CD4-positive, alpha-beta T cell (primary cell): ENCODE measurements around the gene OTULIN. TPM values are rescaled to one million over a fixed set of nuclear protein-coding genes. Genes with fewer than 3 reads are reported as not detected.

ENCODE experiments used
- ATAC-seq: fragments of 200-7000 bp; cut with Tn5 transposase; one replicate; pipeline ENCODE4 v1.10.0; 2022; ENCODE audit warnings: mild to moderate bottlenecking; ENCODE audit not compliant: poor library complexity
- CTCF ChIA-PET: fragments of 350-600 bp; sonication (Branson Sonifier 250); formaldehyde crosslinking; loops from one replicate; lab custom pipeline; 2021; ENCODE audit warnings: antibody characterized with exemption, inconsistent platforms; lab: Charles Lee
- POLR2A ChIA-PET: fragments of 350-600 bp; sonication (Branson Sonifier 250); formaldehyde crosslinking; loops from one replicate; lab custom pipeline; 2021; ENCODE audit warnings: antibody characterized with exemption, inconsistent platforms; lab: Charles Lee
- DNase-seq, 14 experiments: peaks; one replicate each; pipeline ENCODE4 v3.0.0-alpha.2; 2013 to 2020; ENCODE audit warnings: mixed read lengths in 2 of 14
- H3K27ac ChIP-seq, 2 donors: one replicate each; pipeline versions ENCODE4 v1.5.1 to v1.7.0; 2013; ENCODE audit warnings: low read length in 2 of 2, low read depth in 1 of 2, mild to moderate bottlenecking in 1 of 2
- H3K27me3 ChIP-seq, 2 experiments: 1 replicate in 1 of 2; 2 replicates in 1 of 2; pipeline versions ENCODE4 v1.6.1 to v1.7.0; 2013; ENCODE audit warnings: low read length in 2 of 2, control low read depth in 1 of 2, mild to moderate bottlenecking in 1 of 2, moderate library complexity in 1 of 2; ENCODE audit not compliant: insufficient read depth in 2 of 2, control insufficient read depth in 1 of 2
- H3K36me3 ChIP-seq: one replicate; pipeline ENCODE4 v1.6.1; 2013; ENCODE audit warnings: low read length, control low read depth; ENCODE audit not compliant: insufficient read depth
- H3K4me1 ChIP-seq: one replicate; pipeline ENCODE4 v1.6.1; 2013; ENCODE audit warnings: low read length, control low read depth; ENCODE audit not compliant: insufficient read depth
- H3K4me3 ChIP-seq: one replicate; pipeline ENCODE4 v1.5.1; 2013; ENCODE audit warnings: mild to moderate bottlenecking, low read length, moderate library complexity
- H3K9me3 ChIP-seq, 2 experiments: 1 replicate in 1 of 2; 2 replicates in 1 of 2; pipeline versions ENCODE4 v1.6.1 to v1.7.0; 2013; ENCODE audit warnings: low read length in 2 of 2, mild to moderate bottlenecking in 2 of 2, control low read depth in 1 of 2, moderate library complexity in 1 of 2; ENCODE audit not compliant: control insufficient read depth in 1 of 2, insufficient read depth in 1 of 2
- H3K27ac Mint-ChIP-seq: one replicate; pipeline ENCODE4 v1.8.0; 2020; ENCODE audit warnings: mixed read lengths
- H3K27me3 Mint-ChIP-seq: one replicate; pipeline ENCODE4 v1.8.0; 2021; ENCODE audit warnings: mixed read lengths
- H3K36me3 Mint-ChIP-seq: one replicate; pipeline ENCODE4 v1.8.0; 2021; ENCODE audit warnings: low read depth, mixed read lengths
- H3K4me1 Mint-ChIP-seq: one replicate; pipeline ENCODE4 v1.8.0; 2021; ENCODE audit warnings: low read depth, mixed read lengths
- H3K4me3 Mint-ChIP-seq: one replicate; pipeline ENCODE4 v1.8.0; 2020; ENCODE audit warnings: mild to moderate bottlenecking, mixed read lengths
- H3K9me3 Mint-ChIP-seq: one replicate; pipeline ENCODE4 v1.8.0; 2020; ENCODE audit warnings: mixed read lengths
- CTCF ChIP-seq: fragments of 200-600 bp; IDR thresholded peaks from one replicate; pipeline ENCODE4 v1.8.0; 2022; ENCODE audit warnings: antibody characterized with exemption, mild to moderate bottlenecking
- intact Hi-C, 2 experiments: fragments of 100-400 bp; cut with DNase I in 1 of 2; cut with micrococcal nuclease in 1 of 2; formaldehyde crosslinking; loops; one replicate each; pipeline versions ENCODE4 v1.15.1 to v1.9.0; 2023 to 2025; cut with DNase I, micrococcal nuclease
- total RNA-seq, 174 experiments: library from RNA in 2 of 174; stranded (reverse) in 2 of 174; gene quantifications; one replicate each; pipeline ENCODE4 v1.2.3 and lab custom pipeline; 2021 to 2026

Gene OTULIN
- total RNA-seq, 2 experiments from 2014 or later, result 69.4 to 77.0 TPM

DNA sequence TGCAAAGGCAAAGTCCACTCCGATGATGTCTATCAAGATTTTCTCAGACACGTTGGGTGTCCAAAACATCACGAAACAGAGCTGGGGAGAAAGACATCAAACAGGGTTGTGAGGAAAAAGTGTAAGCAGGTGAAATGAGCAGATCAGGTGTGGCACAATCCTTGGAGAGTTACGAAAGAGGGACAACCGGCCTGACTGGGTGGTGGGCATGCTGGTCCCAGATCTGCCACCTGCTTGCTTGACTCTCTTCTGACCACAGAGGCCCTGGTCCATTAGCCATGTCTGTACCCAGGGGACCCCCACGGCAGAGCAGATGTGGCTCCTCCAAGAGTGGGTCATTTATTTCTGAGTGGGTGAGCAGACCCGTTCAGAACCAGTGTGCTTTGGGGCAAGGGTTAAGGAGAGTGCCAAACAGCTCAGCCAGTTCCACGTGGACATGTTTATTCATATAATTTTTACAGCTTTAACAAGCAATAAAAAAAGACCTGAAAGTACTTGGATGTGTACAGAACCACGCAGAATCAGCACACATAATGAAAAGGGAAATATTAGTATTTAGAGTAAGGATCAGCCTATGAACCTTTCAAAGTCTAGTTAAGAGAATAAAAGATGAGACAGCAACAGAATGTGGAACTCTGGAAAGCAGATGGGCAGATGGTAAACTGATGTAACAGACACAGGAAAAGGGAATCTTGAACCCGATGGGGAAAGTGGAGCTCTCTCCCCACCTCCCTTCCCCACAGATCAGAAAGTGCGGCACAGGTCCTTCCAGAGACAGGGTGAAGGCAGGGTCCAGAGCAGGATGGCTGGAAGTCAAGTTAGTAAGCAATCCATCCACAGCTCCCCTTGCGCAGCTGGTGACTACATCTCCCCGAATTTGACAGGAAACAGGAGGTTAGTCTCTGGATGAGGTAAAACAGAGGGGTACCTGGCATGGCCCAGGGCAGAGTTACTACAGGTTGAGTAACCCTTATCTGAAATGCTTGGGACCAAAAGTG, 52.5 kb downstream of the OTULIN start:
- peak overlapping the region; percentile 59 for H3K27ac Mint-ChIP-seq
- intact Hi-C loops, result no loop called here
- ChIA-PET CTCF (interaction anchor here (0.6 to 1.3 kb wide), 3 partner anchors 10 to 287 kb away, joined by 3 to 5 read pairs (median 3); no protein-coding TSS in a partner anchor), POLR2A (interaction anchor here (0.6 kb wide), 1 partner anchor 93 kb away, joined by 4 read pairs; no protein-coding TSS in a partner anchor)
- peaks cover 82% of the 10 kb centered on the region for H3K36me3 Mint-ChIP-seq
- no peak for ATAC-seq
- no peaks in the 10 kb centered on the region for H3K9me3 ChIP-seq
- peak in 1 of 14 experiments; percentile 22 for DNase-seq
- H3K27me3 ChIP-seq, result no peaks in the 10 kb centered on the region
- H3K9me3 Mint-ChIP-seq, result no peaks in the 10 kb centered on the region
- H3K4me1 Mint-ChIP-seq, result peaks cover 32% of the 10 kb centered on the region
- H3K4me3 ChIP-seq, result no peak overlapping the region
- no peak for TF ChIP-seq CTCF
- H3K36me3 ChIP-seq, result peaks cover 66% of the 10 kb centered on the region
- H3K27ac ChIP-seq, result no peak overlapping the region
- no peaks in the 10 kb centered on the region for H3K27me3 Mint-ChIP-seq
- peaks cover 12% of the 10 kb centered on the region for H3K4me1 ChIP-seq
- no peak overlapping the region for H3K4me3 Mint-ChIP-seq

DNA sequence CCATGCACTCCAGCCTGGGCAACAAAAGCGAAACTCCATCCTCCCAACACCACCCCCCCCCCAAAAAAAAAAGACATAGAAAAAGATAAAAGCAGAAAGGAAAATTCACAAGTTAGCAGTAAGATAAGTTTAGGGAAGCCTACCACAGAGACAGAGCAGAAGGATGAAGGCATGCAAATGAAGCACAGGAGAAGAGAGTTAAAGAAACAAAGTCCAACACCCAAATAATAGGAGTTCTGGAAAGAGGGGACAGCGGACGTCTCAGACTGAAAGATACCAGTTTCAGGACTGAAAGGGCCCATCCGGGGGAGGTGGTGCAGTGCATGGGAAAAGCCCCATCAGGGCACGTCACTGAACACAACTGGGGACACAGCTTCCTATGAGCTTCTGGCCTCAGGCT, 54.3 kb downstream of the OTULIN start:
- Histone ChIP-seq H3K36me3 (peaks cover 52% of the 10 kb centered on the region), H3K4me1 (peaks cover 12% of the 10 kb centered on the region), H3K27me3 (no peaks in the 10 kb centered on the region), H3K9me3 (no peaks in the 10 kb centered on the region), H3K27ac (no peak overlapping the region), H3K4me3 (no peak overlapping the region)
- intact Hi-C loops, result no loop called here
- Mint-ChIP-seq H3K4me3 (no peak overlapping the region), H3K4me1 (peaks cover 40% of the 10 kb centered on the region), H3K27me3 (no peaks in the 10 kb centered on the region), H3K27ac (peak overlapping the region; percentile 73), H3K9me3 (no peaks in the 10 kb centered on the region), H3K36me3 (peaks cover 83% of the 10 kb centered on the region)
- no peak for DNase-seq
- CTCF ChIA-PET, result no interaction called here
- no peak for ATAC-seq
- no peak for TF ChIP-seq CTCF
- POLR2A ChIA-PET, result interaction anchor here (1.0 kb wide), 2 partner anchors 12 to 152 kb away, joined by 3 to 4 read pairs; no protein-coding TSS in a partner anchor

GRCh38 chr5:14720236-14720923, 55.9 kb downstream of the OTULIN start:
- H3K4me1 Mint-ChIP-seq, result peaks cover 40% of the 10 kb centered on the region
- ChIA-PET CTCF (interaction anchor here (0.8 kb wide), 1 partner anchor 39 kb away, joined by 3 read pairs; no protein-coding TSS in a partner anchor), POLR2A (interaction anchor here (0.8 to 3.6 kb wide), 5 partner anchors 14 to 272 kb away, joined by 3 to 28 read pairs (median 3); no protein-coding TSS in a partner anchor)
- H3K9me3 ChIP-seq, result no peaks in the 10 kb centered on the region
- H3K4me3 ChIP-seq, result no peak overlapping the region
- intact Hi-C loops, result no loop called here
- no peaks in the 10 kb centered on the region for H3K9me3 Mint-ChIP-seq
- peaks cover 16% of the 10 kb centered on the region for H3K4me1 ChIP-seq
- DNase-seq (peak in 1 of 14 experiments; percentile 26), ATAC-seq (peak; percentile 62)
- H3K27ac Mint-ChIP-seq, result peak overlapping the region; percentile 73
- no peak overlapping the region for H3K4me3 Mint-ChIP-seq
- no peaks in the 10 kb centered on the region for H3K27me3 Mint-ChIP-seq
- TF ChIP-seq CTCF, result no peak
- H3K27me3 ChIP-seq, result no peaks in the 10 kb centered on the region
- peaks cover 78% of the 10 kb centered on the region for H3K36me3 Mint-ChIP-seq
- H3K36me3 ChIP-seq, result peaks cover 45% of the 10 kb centered on the region
- no peak overlapping the region for H3K27ac ChIP-seq
